Hematopoietic multipotent progenitor cell treated with erythropoietin and hydrocortisone succinate and interleukin-3 and kit ligand, for 8 days (in vitro differentiated cells): ENCODE data around the gene MAP7D1.

ENCODE experiments used
- DNase-seq: peaks from one replicate; pipeline ENCODE4 v3.0.0-alpha.2; 2015

Gene MAP7D1

GRCh38 chr1:36128126-36128904, 27.6 kb upstream of the MAP7D1 start:
- DNase-seq, result peak; percentile 20

- no peak for DNase-seq
These were observed 27.1 kb upstream of the MAP7D1 start for GRCh38 chr1:36128905-36129206.

GRCh38 chr1:36132029-36132428, 23.9 kb upstream of the MAP7D1 start:
- no peak for DNase-seq

GRCh38 chr1:36133484-36133883, 22.5 kb upstream of the MAP7D1 start:
- DNase-seq, result peak; percentile 80

- DNase-seq, result no peak
These were observed 21.9 kb upstream of the MAP7D1 start for GRCh38 chr1:36134031-36134430.

GRCh38 chr1:36134505-36135329, 21.2 kb upstream of the MAP7D1 start:
- DNase-seq, result peak; percentile 59

- DNase-seq, result no peak
These were observed 20.7 kb upstream of the MAP7D1 start for GRCh38 chr1:36135330-36135667.

- no peak for DNase-seq
These were observed 20.2 kb upstream of the MAP7D1 start for GRCh38 chr1:36135796-36136195.

GRCh38 chr1:36136535-36136934, 19.4 kb upstream of the MAP7D1 start:
- DNase-seq, result no peak

- DNase-seq, result no peak
These were observed 18.7 kb upstream of the MAP7D1 start for GRCh38 chr1:36137226-36137625.

GRCh38 chr1:36137776-36138175, 18.2 kb upstream of the MAP7D1 start:
- no peak for DNase-seq

GRCh38 chr1:36139521-36139920, 16.4 kb upstream of the MAP7D1 start:
- DNase-seq, result no peak

- no peak for DNase-seq
These were observed 13.8 kb upstream of the MAP7D1 start for GRCh38 chr1:36142121-36142520.

- no peak for DNase-seq
These were observed 12.5 kb upstream of the MAP7D1 start for GRCh38 chr1:36143424-36143823.

GRCh38 chr1:36144413-36144812, 11.5 kb upstream of the MAP7D1 start:
- no peak for DNase-seq

- DNase-seq, result no peak
These were observed 7.1 kb upstream of the MAP7D1 start for GRCh38 chr1:36148821-36149236.

- DNase-seq, result peak; percentile 100
These were observed 6.6 kb upstream of the MAP7D1 start, which contains the start of gene TRAPPC3 for GRCh38 chr1:36149237-36149972. TRAPPC3 (minus strand) TSS chr1:36149486; CDS start chr1:36149378, 108 bp downstream.

GRCh38 chr1:36149973-36150295, 6.0 kb upstream of the MAP7D1 start:
- peak; percentile 40 for DNase-seq

- DNase-seq, result peak; percentile 90
These were observed 5.4 kb upstream of the MAP7D1 start for GRCh38 chr1:36150296-36151133.

GRCh38 chr1:36151134-36151844, 4.7 kb upstream of the MAP7D1 start:
- DNase-seq, result no peak

- DNase-seq, result no peak
These were observed 4.1 kb upstream of the MAP7D1 start for GRCh38 chr1:36151845-36152203.

GRCh38 chr1:36153476-36153875, 2.5 kb upstream of the MAP7D1 start:
- DNase-seq, result no peak
